NT2/D1 (cell line): ENCODE results near the gene DAD1.

ENCODE experiments used
- DNase-seq: peaks from one replicate; pipeline ENCODE4 v3.0.0-alpha.2; 2011; ENCODE audit warnings: low read depth, low spot score
- H3K27me3 ChIP-seq: 2 replicates; pipeline ENCODE4 v1.6.0; 2011; ENCODE audit warnings: mild to moderate bottlenecking; ENCODE audit not compliant: insufficient read length, insufficient read depth
- H3K36me3 ChIP-seq: 2 replicates; pipeline ENCODE4 v1.6.1; 2011; ENCODE audit warnings: mild to moderate bottlenecking, low read length, mixed read lengths; ENCODE audit not compliant: insufficient read depth, insufficient read length
- H3K4me1 ChIP-seq: 2 replicates; pipeline ENCODE4 v1.5.1; 2011; ENCODE audit not compliant: insufficient read depth, insufficient read length
- H3K4me3 ChIP-seq: 2 replicates; pipeline ENCODE4 v1.5.1; 2011; ENCODE audit warnings: low read depth; ENCODE audit not compliant: insufficient read length
- H3K9ac ChIP-seq: 2 replicates; pipeline ENCODE4 v1.6.0; 2011; ENCODE audit warnings: low read depth; ENCODE audit not compliant: insufficient read length
- H3K9me3 ChIP-seq: 2 replicates; pipeline ENCODE4 v1.5.1; 2011; ENCODE audit warnings: mild to moderate bottlenecking, low read length; ENCODE audit not compliant: insufficient read depth
- SUZ12 ChIP-seq: IDR thresholded peaks from 2 replicates; pipeline ENCODE4 v1.6.1; 2011; ENCODE audit not compliant: insufficient read length, insufficient read depth; ENCODE audit errors: extremely low read depth
- YY1 ChIP-seq: IDR thresholded peaks from 2 replicates; pipeline ENCODE4 v1.6.1; 2011; ENCODE audit not compliant: insufficient read length, insufficient read depth
- ZNF274 ChIP-seq: IDR thresholded peaks from 2 replicates; pipeline ENCODE4 v1.6.1; 2011; ENCODE audit warnings: mild to moderate bottlenecking, low read depth, low read length

DAD1 gene

DNA sequence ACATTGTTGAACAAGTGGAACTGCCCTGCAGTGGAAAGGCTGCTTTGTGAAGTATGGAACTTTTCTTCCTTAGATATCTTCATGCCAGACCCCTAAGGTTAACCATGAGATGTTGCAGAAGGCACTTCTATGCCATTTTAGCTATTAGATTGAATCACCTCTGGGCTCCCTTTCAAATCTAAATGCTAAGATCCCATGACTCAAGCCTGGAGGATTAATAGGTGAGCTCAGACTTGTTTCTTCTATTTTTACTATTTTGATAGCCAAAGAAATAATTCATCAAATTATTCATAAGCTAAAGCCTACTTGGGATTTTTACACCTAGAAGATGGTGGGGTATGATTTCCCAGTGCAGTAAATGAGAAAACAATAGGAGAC is 64.3 kb downstream of the DAD1 start:
- H3K27me3 ChIP-seq = peaks cover 7% of the 10 kb centered on the region
- no peaks in the 10 kb centered on the region for H3K9me3 ChIP-seq
- H3K4me3 ChIP-seq = no peak overlapping the region
- H3K9ac ChIP-seq = no peak overlapping the region
- H3K4me1 ChIP-seq = no peaks in the 10 kb centered on the region
- DNase-seq = no peak
- H3K36me3 ChIP-seq = no peaks in the 10 kb centered on the region
- TF ChIP-seq SUZ12 = no peak
- no peak for TF ChIP-seq YY1
- no peak for TF ChIP-seq ZNF274

DNA sequence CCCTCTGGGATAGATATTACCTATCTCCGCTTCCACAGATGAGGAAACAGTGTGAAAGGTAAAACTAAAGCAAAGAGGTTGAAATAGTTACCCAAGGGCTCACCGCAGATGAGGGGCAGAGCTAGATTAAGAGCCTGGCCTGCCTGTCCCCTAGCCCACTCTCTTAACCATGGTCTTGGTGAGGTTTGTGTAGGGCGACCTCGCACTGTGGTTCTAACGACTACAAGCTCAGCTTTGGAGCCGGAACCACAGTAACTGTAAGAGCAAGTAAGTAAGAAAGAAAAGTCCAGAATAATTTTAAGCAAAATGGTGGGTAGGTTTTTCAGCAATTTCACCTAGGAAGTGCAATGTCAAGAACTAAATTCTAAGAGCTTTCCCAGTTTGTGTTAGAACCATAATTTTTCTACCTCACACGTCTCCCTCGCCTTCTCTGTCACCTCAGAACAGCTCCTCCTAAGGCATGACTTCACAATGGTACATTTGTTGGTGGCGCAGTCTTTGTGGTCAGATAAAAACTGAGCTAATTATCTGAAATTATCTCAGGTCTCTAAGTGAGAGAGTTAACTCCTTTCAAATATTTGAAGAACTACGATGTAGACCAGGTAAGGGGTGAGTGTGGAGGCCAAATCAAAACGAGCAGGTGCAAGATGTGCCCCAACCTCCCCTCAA is 64.8 kb downstream of the DAD1 start:
- DNase-seq = no peak
- no peak overlapping the region for H3K4me3 ChIP-seq
- no peak overlapping the region for H3K9ac ChIP-seq
- H3K4me1 ChIP-seq = no peaks in the 10 kb centered on the region
- no peak for TF ChIP-seq SUZ12
- no peak for TF ChIP-seq ZNF274
- no peak for TF ChIP-seq YY1
- no peaks in the 10 kb centered on the region for H3K9me3 ChIP-seq
- H3K27me3 ChIP-seq = peaks cover 7% of the 10 kb centered on the region
- no peaks in the 10 kb centered on the region for H3K36me3 ChIP-seq

DNA sequence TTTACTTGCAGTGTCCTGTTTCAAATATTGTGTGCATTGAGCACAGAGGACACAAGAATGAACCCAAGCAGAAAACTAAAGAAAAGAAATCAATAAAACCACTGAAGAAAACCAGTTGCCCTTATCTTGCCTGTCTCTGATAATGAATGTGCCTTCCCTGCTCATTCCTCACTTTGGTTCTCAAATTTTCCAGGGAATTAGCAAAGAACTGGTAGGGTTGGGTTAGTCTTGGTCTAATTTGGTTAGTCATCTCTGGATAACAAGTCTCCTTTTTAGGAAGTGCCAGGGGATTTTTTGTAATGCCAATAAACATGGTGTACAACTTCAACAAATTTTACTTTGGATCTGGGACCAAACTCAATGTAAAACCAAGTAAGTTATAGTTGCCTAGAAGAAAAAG is 65.7 kb downstream of the DAD1 start:
- Histone ChIP-seq H3K27me3 (peaks cover 7% of the 10 kb centered on the region), H3K36me3 (no peaks in the 10 kb centered on the region), H3K9ac (no peak overlapping the region), H3K4me1 (peaks cover 7% of the 10 kb centered on the region), H3K4me3 (no peak overlapping the region), H3K9me3 (no peaks in the 10 kb centered on the region)
- TF ChIP-seq YY1 (no peak), ZNF274 (no peak), SUZ12 (no peak)
- no peak for DNase-seq

DNA sequence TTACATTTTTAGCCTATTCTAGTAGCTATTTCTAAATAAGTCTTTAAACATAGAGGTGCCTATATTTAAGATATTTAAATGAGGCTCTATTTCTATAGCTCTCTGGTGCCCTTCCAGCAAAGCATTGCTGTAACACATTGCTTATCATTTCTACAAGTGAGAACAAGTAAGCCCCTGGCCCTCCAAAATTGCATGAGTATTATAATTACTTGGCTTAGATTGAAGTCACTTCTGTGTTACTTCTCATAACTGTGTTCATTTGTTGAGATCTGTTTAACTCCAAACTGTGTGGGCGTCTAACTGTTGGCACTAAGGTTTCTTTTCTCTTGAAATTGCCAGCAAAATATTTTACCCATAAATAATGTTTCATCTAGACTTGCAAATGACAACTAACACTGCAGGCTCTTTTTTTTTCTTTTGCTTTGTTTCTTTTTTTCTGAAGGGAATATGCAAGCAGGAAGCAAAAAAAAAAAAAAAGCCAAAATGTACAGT is 66.5 kb downstream of the DAD1 start:
- H3K36me3 ChIP-seq = no peaks in the 10 kb centered on the region
- H3K27me3 ChIP-seq = peaks cover 7% of the 10 kb centered on the region
- no peak overlapping the region for H3K9ac ChIP-seq

DNA sequence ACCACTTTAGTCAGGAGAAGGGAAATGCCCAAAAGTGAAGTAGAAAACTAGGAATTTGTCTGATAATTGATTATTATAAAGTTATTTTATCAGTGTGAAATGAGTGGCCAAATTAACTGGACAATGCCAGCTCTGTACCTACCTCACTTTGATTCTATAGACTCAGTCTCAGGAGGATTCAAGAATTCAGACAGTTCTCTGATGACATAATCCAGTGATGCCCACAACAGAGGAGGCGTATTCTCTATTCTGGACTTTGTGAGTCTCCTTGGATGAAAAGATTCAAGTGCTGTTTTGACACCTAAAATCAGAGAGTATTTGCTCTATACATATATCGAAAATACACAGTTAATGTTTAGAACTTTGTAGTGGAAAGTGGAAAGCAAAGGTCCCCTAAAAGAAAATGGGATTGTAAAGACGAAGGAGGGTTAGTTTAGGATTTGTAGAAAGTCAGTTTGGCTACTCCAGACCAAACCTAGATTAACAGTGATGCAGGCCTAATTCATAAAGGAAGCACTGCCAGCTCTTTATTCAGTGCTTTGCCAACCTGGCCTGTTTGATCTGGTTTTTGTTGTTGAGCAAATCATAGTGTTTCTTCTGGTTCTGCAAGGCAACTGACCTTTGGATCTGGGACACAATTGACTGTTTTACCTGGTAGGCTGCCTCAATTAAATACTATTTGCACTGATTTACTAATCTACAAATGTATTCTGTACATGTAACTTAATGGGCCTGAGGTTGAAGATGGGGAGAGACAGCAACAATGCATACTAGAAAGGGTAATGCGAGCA is 67.4 kb downstream of the DAD1 start:
- Histone ChIP-seq H3K9me3 (no peaks in the 10 kb centered on the region), H3K4me3 (no peak overlapping the region), H3K36me3 (no peaks in the 10 kb centered on the region), H3K27me3 (peaks cover 7% of the 10 kb centered on the region), H3K9ac (no peak overlapping the region), H3K4me1 (peaks cover 8% of the 10 kb centered on the region)
- TF ChIP-seq ZNF274 (no peak), SUZ12 (no peak), YY1 (no peak)
- no peak for DNase-seq

More for the DNA sequence above, 66.5 kb downstream of the DAD1 start:
- H3K4me3 ChIP-seq = no peak overlapping the region
- no peaks in the 10 kb centered on the region for H3K9me3 ChIP-seq
- H3K4me1 ChIP-seq = peaks cover 8% of the 10 kb centered on the region
- TF ChIP-seq YY1 (no peak), ZNF274 (no peak), SUZ12 (no peak)
- no peak for DNase-seq

DNA sequence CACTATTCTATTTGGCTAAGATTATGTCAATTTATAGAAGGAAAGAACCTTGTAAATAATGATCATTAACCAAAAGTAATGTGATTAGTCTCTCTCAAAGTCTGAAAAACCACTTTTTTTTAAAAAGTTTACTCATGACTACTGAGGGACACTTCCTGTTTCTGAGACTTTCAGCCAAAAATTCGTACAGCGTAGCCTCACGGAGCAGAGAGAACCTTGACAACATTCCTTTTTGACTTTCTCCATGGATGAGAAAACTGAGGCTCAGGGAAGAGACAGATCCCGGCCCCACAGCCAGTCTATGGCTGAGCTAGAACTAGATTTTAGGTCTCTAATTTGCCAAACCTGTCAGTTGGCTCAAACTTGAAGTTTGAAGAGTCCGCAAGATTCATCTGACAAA is 68.2 kb downstream of the DAD1 start:
- no peak overlapping the region for H3K9ac ChIP-seq
- DNase-seq = no peak
- H3K27me3 ChIP-seq = peaks cover 10% of the 10 kb centered on the region
- peaks cover 8% of the 10 kb centered on the region for H3K4me1 ChIP-seq
- TF ChIP-seq ZNF274 = no peak
- no peak for TF ChIP-seq YY1
- TF ChIP-seq SUZ12 = no peak
- no peak overlapping the region for H3K4me3 ChIP-seq
- H3K9me3 ChIP-seq = no peaks in the 10 kb centered on the region
- no peaks in the 10 kb centered on the region for H3K36me3 ChIP-seq

DNA sequence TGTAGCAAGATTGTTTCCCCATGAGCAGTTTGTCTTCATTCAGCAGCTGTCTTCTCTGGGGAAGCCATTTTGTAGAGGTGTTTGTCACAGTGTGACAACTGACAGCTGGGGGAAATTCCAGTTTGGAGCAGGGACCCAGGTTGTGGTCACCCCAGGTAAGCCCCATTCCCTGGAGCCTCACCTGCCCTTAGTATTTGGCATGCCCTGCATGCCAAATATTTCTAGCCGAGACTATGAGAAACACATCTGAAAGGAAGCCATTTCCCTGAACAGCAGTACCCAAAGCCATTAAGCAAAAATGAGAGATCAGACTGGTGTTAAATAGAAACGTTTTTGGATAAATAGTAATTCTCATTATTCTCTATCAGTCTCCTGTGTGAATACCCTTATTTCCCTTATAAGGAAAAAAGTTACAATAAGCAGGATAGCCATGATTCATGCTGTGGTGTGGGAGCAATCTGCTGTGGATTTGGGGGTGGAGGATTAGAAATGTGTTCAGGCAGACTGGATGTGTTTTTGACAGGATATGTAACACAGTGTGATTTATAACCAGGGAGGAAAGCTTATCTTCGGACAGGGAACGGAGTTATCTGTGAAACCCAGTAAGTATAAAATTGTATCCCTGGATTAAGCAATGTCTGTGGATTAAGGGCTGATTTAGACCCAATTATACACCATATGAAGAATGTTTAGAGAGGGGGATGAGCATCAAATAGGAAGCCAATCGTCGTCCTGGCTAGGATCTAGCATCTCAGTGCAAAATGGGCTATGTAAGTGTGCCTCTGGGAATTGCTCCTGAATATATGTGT is 68.9 kb downstream of the DAD1 start:
- Histone ChIP-seq H3K4me1 (peaks cover 8% of the 10 kb centered on the region), H3K9me3 (no peaks in the 10 kb centered on the region), H3K27me3 (peaks cover 10% of the 10 kb centered on the region), H3K9ac (no peak overlapping the region), H3K4me3 (no peak overlapping the region), H3K36me3 (no peaks in the 10 kb centered on the region)
- no peak for TF ChIP-seq ZNF274
- TF ChIP-seq SUZ12 = no peak
- no peak for TF ChIP-seq YY1
- no peak for DNase-seq
